Measurements from ENCODE around the gene NEU2. TPM values are rescaled to one million over a fixed set of nuclear protein-coding genes. Genes with fewer than 3 reads are reported as not detected.
"Not testable (repeated sequence)": the region's sequence is repeated elsewhere in the genome, so short reads cannot be mapped to it uniquely, and the experiment has no call there.

NEU2 gene
- total RNA-seq, 1 experiment from 2014 or later = not detected

DNA sequence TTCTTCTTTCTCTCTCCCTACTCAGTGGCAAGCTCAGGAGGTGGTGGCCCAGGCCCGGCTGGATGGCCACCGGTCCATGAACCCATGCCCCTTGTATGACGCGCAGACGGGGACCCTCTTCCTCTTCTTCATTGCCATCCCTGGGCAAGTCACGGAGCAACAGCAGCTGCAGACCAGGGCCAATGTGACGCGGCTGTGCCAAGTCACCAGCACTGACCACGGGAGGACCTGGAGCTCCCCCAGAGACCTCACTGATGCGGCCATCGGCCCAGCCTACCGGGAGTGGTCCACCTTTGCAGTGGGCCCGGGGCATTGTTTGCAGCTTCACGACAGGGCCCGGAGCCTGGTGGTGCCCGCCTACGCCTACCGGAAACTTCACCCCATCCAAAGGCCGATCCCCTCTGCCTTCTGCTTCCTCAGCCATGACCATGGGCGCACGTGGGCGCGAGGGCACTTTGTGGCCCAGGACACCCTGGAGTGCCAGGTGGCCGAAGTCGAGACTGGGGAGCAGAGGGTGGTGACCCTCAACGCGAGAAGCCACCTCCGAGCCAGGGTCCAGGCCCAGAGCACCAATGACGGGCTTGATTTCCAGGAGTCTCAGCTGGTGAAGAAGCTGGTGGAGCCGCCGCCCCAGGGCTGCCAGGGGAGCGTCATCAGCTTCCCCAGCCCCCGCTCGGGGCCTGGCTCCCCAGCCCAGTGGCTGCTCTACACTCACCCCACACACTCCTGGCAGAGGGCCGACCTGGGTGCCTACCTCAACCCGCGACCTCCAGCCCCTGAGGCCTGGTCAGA, 1.8 kb downstream of the NEU2 start:
- DNase-seq (ENCODE audit: low spot score) = no peak

- no peak for DNase-seq (ENCODE audit: low spot score)
Measured at GRCh38 chr2:233035426-233036161, 3.1 kb downstream of the NEU2 start.

DNA sequence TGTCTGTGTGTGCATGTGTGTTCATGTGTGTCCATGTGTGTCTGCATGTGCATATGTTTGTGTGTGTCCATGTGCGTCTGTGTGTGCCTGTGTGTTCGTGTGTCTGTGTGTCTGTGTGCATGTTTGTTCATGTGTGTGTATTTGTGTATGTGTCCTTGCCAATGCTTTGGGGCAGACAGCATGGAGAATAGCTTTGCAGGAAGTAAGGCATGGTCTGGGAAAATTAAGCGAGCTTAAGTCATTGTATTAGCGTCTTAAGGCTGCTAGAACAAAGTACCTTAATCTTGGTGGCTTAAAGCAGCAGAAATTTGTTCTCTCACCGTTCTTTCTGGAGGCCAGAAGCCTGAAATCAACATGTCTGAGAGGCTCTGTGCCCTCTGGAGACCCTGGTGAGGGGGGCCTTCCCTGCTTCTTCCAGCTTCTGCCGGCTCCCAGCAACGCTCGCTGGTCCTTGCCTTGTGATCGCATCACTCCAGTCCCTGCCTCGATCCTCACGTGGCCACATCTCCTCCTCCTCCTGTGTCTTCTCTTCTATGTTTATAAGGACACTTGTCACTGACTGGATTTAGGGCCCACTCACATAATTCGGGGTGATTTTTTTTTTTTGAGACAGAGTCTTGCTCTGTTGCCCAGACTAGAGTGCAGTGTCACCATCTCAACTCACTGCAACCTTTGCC, 3.8 kb downstream of the NEU2 start:
- DNase-seq (ENCODE audit: low spot score) = no peak

- DNase-seq (ENCODE audit: low spot score) = peak; percentile 70
Measured at GRCh38 chr2:233037078-233037477, 4.6 kb downstream of the NEU2 start.

GRCh38 chr2:233039212-233039845, 6.9 kb downstream of the NEU2 start:
- DNase-seq (ENCODE audit: low spot score) = no peak

- DNase-seq (ENCODE audit: low spot score) = no peak
Measured at GRCh38 chr2:233039846-233040530, 7.5 kb downstream of the NEU2 start.

DNA sequence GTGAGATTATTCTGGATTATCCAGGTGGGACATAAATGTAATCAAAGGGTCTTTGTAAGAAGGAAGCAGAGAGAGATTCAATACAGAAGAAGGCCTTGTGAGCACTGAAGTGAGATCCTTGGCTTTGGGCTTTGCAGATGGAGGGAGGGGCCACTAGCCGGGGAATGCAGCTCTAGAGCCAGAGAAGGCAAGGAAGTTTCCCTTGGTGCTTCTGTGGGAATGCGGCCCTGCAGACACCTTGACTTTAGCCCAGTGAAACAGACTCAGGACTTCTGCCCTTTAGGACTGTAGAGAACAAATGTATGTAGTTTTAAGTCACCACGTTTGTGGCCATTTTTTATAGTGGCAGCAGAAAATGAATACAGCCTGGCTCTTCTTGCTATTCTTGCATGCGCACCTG, 8.1 kb downstream of the NEU2 start:
- no peak for DNase-seq (ENCODE audit: low spot score)

DNA sequence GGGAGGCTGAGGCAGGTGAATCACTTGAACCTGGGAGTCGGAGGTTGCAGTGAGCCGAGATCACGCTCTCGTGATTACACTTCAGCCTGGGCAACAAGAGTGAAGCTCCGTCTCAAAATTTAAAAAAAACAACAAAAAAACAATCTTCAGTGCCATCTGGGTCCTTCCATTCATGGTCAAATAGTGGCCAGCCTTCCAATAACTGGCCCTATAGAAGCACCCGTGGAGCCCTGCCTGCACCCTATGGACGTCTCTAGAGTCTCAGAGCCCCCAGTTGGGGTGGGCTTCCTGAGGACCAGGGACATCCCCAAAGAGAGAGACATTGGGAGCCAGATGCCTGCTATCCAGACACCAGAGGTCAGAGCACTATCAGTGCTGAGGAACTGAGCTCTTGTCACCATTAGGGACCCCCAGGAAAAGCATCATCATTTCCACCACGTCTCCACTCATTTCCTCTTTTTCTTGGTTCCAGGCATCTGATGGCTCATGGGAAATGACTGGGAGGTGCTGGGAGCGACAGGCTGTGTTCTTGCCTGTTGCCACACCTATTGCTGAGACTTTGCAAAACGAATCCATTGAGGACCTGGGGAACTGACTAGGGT, 9.4 kb downstream of the NEU2 start:
- no peak for DNase-seq (ENCODE audit: low spot score)

- no peak for DNase-seq (ENCODE audit: low spot score)
Measured at GRCh38 chr2:233042549-233042948, 10.1 kb downstream of the NEU2 start.

DNA sequence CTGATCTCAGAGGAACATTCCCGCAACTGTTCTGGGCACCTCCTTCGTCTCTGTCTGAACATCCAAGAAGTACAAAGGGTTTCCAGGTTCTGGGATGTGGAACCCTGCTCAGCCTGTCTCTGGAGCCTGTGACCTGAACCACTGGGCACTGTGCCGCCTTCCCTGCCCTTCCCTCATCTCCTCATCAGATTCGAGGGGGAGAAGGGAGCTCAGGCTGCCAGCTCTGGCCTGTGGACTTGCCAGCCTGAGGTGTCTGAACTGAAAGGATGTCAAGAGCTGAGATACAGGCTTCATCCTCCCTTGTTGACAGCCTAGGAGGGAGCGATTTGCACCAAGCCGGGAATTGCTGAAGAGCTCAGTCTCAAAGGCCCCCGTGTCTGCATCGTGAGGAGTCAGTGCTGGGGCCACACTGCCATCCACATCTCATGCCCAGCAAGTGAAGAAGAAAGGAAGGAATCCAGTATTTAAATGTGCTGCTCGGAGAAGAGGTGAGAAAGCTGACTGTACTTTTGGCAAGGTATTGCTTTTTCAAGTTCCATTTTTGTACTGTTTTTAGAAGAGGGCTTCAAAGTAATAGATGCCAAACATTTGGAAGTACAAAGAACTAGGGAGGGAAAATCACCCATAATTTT, 12.6 kb downstream of the NEU2 start:
- DNase-seq (ENCODE audit: low spot score) = no peak

- no peak for DNase-seq (ENCODE audit: low spot score)
Measured at GRCh38 chr2:233047206-233047605, 14.7 kb downstream of the NEU2 start.

- DNase-seq (ENCODE audit: low spot score) = no peak
Measured at GRCh38 chr2:233047667-233048066, 15.2 kb downstream of the NEU2 start.

- DNase-seq (ENCODE audit: low spot score) = no peak
Measured at GRCh38 chr2:233048569-233049193, 16.2 kb downstream of the NEU2 start.

DNA sequence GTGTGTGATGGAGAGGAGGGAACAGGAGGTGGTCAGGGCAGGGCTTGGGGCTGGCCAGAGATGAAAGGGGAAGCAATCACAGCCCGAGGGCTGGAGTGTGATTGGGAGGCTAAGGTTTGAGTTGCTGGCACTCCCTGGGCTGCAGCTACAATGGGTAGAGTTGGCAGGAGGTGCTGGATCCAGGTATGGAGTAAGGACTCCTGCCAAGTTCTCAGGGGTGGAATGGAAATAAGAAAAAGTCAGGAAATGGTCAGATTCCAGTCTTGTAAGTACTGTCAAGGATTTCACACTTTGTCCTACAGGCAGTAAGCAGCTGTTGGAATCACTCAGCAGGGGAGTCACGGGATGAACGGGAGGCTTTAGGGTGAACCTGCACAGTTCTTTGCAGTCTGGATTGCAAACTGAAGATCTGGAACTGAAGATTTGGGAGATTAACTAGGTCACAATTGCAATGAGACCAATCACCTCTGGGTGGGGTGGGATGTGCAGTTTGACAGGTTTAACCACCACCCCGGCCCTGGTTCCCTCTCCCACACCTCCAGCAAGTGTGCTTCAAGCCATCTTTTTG, 16.8 kb downstream of the NEU2 start:
- no peak for DNase-seq (ENCODE audit: low spot score)

- no peak for DNase-seq (ENCODE audit: low spot score)
Measured at GRCh38 chr2:233051241-233052149, 19.0 kb downstream of the NEU2 start.

- DNase-seq (ENCODE audit: low spot score) = not testable (repeated sequence)
Measured at GRCh38 chr2:233052517-233052916, 20.0 kb downstream of the NEU2 start.

- peak; percentile 28 for DNase-seq (ENCODE audit: low spot score)
Measured at GRCh38 chr2:233053928-233054784, 21.7 kb downstream of the NEU2 start.

- DNase-seq (ENCODE audit: low spot score) = no peak
Measured at GRCh38 chr2:233055362-233055761, 22.9 kb downstream of the NEU2 start.

All from H4 (cell line).